ENCODE results near the gene RIMS1.

The RIMS1 gene

DNA sequence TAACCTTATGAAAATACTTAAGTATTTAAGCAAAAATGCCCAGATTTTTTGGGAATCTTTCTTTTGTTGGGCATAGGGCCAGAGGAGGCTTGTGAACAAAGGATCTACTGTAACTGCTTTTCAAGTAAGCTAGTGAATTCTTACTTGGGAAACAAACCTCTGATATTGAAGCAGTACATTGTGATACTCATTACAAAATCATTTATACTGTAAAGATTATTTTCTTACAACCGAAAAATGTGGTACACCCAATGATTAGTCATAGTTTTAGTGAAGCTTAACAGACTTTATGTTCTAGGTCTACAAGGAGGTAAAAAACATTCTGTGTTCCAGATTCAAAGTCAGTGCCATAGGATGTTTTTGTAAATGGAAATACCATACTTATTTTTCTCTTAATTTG lies 462.6 kb downstream of the RIMS1 start:
- no peak for DNase-seq (ENCODE audit: low read depth in 2 of 2)

DNA sequence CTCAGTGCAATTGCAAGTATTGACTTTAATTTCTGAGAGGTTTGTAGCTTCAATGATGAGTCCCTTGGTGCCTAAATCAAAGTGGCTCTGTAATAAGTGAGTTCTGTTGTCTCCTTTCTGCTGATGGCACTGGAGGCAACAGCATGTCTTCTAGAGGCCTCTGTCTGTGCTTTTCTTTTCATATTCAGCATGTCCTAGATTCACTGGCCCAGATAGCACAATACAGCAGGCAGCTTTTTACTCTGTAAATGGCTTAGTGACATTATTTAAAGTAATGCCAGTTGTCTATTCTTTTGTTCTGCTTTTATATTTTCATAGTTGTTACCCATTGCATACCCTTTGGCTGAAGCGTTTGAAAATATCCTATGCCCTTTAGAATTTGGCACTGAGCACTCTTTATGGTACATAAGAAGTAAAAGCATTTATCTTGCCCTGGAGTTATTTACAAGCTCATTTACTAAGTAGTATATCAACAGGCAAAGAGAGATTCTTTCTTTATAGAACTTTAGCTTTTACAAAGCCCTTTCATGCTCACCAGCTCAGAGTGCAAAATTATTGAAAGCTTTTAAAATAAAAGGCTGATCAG lies 464.0 kb downstream of the RIMS1 start:
- no peak for DNase-seq (ENCODE audit: low read depth in 2 of 2)

DNA sequence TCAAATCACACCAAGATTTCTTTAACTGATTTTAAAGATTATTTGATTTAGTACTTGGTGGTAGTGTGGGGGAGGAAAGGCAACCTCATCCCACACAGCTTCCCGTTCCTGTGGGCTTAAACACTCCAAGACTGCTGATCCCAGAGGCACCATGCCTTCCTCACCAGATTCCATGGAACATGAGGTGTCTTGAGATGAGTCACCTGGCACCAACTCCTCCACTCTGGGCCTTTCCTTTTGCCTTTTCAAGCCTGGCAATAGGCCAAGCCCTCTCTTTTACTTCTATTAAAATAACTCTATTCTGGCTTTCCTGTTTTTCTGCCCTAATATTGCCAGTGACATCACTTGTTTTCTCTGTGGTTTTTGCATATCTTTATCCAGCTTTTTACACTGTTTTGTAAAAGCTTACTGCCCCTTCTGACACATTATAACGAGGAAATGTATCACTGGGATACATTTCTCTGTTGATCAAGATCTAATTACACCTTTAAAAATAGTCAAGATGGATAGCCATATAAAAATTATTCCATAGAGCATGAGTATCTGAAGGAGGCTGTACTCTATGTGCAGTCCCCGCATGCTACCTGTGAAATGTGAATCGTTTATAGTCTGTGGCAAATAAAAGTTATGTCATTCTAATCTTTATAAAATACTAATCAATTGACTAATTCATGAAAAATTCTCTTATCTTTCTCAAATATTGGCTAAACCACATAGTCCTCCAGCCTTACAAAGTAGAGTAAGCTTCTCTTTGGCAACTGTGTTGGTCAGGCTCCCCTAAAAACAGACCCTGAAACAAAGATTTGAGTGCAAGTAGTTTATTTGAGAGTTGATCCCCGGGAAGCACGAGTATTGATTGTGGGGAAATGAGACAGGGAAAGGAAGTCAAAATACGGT lies 477.7 kb downstream of the RIMS1 start:
- DNase-seq (ENCODE audit: low read depth in 2 of 2): no peak

DNA sequence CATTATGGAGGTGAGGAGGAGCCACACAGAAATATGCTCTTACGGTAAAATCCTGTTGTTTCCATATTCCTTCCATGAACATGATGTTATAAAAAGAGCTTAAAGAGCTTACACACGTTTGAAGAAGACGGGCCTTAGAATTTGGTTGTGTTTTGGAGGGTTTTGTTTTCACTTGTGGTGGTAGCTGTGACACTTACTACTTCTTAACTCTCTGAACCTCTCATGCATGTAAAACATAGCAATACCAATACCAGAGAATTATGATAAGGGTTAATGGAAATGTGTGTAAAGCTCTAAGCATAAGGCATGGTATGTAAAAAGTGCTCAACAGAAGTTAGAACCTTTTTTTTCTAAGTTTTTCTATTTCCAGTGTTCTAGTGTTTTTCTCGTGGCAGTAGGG lies 479.4 kb downstream of the RIMS1 start:
- no peak for DNase-seq (ENCODE audit: low read depth in 2 of 2)

DNA sequence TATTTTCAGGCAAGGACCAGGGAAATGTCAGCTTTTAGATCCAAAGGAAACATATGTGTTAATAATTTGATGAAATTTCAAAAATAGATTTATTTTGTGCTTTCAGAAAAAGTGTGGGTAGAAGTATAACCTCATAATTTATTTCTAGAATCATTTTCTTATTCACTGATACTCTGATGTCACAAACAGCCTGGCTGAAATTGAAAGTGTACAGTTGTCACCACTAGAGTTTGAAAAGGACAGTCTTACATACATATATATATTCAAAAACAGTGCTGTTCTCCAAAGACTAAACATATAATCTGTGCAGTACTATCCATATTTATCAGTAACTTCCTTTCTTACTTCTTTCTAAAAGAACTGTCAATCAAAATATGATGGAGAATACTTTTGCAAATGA lies 481.1 kb downstream of the RIMS1 start:
- DNase-seq (ENCODE audit: low read depth in 2 of 2): no peak

DNA sequence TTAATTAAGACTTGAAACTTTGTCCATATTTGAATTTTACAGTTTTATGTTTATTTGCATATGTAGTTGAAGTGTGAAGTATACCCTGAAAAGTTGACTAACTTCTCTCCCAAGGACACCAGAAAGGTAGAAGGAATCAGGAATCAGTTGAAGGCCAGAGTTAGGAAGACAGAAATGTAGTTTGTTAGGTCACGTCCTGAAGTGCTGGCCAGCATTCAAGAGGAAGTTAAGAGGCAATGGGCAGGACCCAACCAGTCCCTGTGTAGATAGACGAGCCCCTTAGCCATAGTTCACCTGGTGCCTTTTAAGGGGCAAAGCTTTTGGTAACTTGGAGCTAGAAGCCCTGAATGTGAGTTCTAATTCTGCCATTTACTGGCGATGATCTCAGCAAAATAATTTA lies 485.1 kb downstream of the RIMS1 start:
- DNase-seq (ENCODE audit: low read depth in 2 of 2): no peak

DNA sequence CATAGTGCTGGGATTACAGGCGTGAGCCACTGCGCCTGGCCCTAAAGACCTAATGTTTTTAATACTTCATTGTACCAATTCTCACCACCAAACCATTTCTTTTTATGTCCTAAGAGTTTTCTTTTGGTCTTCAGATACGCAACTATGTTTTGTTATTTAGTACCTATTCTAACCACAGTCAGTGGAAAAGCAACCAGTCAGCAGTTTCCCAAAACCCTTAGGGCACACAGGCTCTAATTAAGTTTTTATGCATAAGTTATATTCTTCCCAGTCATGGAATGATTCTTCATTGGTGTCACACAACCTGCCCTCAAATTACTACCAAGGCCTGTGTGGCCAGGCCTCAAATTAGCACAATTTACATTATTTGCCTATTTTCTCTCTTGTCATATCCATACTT lies 487.8 kb downstream of the RIMS1 start:
- DNase-seq (ENCODE audit: low read depth in 2 of 2): no peak

DNA sequence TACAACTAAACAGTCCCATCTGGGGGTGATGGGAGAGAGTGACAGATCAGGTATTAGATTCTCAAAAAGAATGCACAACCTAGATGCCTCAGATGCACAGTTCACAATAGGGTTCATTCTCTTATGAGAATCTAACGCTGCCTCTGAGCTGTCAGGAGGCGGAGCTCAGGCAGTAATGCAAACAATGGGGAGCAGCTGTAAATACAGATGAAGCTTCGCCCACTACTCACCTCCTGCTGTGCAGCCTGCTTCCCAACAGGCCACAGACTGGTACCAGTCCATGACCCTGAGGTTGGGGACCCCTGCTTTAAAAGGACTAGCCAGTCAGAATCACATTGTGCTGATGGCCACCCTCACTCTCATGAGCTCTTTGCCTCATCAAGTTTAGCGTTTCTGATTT lies 488.5 kb downstream of the RIMS1 start:
- no peak for DNase-seq (ENCODE audit: low read depth in 2 of 2)

DNA sequence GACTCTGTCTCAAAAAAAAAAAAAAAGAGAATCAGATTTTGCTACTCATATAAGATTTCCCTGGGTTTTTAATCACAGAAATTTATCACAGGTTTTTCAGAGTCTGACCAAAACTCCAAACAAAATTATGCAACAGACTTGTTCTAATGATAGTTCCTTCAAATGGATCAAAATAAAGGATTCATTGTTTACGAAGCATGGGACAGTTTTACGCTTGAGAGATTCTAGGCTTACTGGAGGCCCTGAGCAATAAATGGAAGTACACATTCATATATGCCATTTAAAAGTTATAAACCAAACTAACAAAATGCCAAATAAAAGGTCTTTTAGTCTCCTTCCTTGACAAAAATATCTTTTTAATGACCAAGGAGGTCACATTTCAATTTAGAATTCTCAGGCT lies 490.4 kb downstream of the RIMS1 start:
- DNase-seq (ENCODE audit: low read depth in 2 of 2): no peak

DNA sequence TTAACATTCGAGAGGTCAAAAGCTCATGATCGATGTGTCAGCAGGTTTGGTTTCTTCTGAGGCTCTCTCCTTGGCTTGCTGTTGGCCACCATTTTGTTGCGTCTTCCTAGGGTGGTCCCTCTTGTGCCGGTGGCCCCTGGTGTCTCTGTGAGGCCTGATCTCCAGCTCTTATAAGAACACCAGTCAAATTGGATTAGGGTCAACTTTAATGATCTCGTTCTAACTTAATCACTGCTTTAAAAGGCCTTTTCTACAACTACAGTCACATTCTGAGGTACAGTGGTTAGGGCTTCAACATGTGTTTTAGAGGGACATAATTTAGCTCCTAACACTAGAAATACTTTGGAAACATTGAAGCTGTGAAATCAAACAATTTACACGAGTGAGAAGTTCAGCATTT lies 494.7 kb downstream of the RIMS1 start:
- no peak for DNase-seq (ENCODE audit: low read depth in 2 of 2)

DNA sequence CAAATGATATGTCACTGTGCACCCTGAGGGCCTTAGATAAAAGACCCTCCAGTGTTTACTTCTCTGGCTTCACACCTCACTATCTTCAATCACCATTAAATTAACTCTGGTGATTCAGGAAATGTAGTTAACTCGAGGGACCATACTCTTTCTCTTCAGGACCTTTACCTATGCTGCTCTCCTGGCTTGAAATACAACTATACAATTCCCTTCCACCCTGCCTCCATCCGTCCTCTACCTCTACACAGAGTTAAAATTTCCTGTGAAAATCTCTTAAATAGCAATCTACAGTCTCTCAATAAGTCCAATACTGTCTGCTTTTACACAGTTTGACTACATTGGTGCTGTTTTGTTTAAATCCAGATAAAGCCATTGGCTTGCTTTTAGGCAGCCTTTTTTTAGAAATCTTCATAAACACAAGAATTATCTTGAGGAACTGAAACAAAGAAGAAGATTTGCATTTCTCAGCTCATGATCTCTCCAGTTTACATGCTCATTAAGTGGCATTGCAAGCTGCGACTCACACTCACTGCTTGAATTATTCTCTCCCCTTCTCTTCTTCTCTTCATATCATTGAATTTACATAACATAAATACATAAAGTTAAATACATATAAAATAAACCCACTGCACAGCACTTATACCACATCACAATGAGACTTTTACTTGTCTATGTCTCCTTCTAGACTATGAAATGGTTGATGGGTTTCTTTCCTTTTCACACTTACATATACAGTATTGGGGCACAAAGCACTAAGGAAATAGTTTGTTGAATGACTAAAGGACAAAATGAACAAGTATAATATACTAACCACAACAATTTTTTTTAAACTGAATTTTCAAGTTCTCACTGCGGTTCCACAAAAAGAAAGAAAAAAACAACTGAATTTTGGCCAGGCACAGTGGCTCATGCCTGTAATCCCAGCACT lies 496.5 kb downstream of the RIMS1 start:
- DNase-seq (ENCODE audit: low read depth in 2 of 2): no peak

DNA sequence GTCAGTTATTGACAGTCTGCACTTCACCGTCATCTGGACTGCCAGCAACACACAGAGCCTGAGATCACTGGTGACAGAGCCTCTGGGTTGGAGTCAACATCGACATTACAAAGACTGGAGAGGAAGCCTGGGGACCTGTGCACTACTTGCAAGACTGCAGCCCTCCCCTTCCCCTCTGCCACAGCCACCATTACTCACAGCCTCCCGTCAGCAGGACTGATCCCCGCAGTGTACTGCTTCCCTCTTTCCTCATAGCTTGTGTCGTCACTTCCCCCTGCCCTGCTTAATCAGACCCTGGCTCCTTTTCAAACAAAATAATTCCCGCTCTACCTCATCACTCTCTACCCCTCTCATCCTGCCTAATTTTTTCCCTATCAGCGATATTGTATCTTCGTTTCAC lies 500.0 kb downstream of the RIMS1 start:
- DNase-seq (ENCODE audit: low read depth in 2 of 2): no peak

DNA sequence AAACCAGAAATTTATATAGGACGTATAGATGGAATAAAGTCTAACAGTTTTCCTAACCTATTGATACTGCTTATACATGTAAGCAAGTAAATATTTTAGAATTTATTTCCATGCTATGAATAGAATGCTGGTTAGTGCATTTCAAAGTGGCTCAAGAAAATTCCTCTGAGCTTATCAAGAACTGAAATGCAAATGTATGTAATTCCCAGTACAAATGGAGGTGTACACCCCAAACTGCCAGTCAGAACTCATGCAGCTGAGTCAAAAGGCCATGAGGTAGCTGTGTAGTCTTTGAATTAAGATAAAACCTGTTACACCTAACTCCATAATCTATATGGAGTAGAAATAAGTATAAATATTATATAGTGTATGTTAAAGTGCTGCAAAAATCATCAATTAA lies 503.3 kb downstream of the RIMS1 start:
- DNase-seq (ENCODE audit: low read depth in 2 of 2): no peak

DNA sequence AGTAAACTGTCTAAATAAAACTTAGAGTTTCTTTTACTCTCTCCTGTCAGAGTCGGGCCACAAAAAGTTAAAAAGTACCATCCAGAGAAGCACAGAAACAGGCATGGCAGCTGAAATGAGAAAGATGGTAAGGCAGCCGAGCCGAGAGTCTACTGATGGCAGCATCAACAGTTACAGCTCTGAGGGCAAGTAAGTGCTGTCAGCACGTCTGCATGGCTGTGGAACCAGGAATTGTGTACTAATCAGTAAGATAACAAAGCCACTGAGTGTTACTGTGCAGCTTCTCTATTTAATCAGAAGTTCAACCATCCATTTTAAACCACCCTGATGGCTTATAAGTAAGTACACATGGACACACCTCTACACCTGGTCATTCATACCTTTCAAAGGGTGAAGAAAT lies 504.2 kb downstream of the RIMS1 start:
- no peak for DNase-seq (ENCODE audit: low read depth in 2 of 2)

DNA sequence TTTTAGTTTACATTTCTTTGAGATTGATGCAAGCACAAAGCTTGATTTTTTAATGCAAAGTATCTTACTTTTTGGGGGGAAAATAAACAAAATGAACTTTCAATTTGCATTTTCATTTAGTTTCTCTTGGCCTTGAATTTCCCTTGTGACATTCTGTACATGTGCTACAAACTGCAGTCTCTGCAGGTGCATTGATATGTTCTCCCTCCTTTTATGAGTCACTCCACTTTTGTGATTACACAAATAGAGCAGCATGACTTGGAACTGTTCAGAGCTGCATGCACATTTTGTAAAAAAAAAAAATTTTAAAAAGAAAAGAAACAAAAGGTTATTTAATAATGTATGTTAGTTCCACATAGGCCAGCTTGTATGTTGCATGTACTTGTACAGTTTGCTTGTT lies 515.5 kb downstream of the RIMS1 start:
- no peak for DNase-seq (ENCODE audit: low read depth in 2 of 2)

DNA sequence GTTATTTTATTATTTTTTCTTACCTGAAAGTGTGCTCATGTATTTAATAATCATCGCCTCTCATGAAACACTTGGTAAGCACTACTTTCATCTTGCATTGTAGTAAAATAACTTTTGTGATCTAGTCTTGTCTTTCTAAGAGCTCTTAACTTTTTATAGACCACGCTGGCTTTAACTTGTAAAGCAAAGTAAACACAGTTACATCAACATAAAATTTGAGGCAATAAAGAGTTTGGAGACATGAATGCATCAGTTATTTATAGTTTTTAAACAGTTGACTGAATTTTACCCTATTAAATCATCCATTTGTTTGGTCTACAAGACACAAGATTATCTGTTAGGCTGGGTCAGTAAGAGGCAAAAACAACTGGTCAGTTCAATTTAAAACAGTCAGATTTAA lies 517.1 kb downstream of the RIMS1 start:
- DNase-seq (ENCODE audit: low read depth in 2 of 2): no peak

DNA sequence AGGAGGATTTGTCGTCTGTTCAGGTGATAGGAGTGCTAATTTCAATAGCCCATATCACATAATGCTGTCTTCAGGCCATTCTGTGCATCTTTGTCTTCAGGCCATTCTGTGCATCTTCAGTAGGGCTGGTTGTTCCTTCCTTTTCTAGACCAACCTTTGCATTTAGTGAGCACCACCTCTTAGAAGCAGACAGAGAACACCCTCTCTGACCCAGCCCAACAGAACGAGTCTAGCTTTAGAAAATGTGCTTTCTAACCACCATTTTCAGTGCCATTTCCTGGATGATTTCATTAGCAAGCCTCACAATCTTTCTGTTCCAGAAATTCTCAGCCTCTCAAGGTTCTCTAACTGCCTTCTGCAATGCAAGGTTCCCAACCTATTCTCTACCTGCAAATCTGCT lies 520.2 kb downstream of the RIMS1 start:
- DNase-seq (ENCODE audit: low read depth in 2 of 2): no peak

DNA sequence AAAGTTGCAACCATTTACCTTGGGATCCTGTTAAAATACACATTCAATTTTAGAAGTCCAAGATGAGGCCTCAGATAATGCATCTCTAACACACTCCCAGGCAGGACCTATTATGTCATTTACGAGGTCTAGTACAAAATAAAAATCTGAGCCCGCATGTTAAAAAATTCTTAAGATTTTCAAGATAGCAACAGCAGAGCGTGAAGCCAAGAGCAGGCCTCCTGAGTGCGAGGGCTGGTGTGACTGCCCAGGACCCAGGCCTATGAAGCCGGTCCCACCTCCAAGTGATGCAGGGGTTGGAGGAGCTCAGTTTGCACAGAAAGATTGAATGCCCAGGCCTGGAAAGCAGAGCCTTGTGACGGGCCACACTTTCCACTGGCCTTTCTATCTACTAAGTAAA lies 524.4 kb downstream of the RIMS1 start:
- no peak for DNase-seq (ENCODE audit: low read depth in 2 of 2)

DNA sequence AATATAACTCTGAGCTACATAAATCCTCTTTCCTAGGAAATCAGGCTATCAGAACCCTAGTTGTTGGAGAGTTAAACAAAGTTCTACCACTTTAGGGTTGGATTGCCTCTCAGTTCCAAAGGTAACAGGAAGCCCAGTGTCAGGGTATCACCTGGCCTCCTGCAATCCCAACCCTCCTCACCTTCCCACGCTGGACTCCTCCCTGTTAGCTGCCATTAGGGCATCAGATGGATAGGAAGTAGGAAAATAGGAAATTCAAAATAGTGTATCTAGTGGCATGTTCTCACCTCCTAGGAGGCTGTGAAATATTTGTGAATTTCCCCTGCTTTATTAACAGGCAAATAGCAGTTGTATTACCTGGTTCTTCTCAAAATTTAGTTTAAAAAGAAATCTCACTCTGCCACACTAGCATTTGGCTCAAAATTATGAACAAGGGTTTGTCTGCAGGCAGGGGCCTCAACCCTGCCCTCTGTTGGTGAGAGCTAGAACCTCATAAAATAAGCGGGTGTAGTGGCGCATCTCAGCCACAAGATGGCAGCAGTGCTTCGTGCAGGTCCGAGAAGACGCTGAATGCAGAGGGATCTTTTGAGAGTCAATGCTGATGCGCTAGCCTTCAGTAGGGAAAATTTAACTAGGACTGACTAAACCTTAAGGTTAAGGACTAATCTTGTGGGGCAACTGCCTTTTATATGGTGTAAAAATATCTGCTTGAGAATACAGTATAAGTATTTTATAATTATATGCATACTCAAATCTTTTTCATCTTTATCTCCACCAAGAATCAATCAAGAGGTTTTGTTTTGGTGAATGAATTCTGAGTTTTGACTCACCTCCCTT lies 525.7 kb downstream of the RIMS1 start:
- DNase-seq (ENCODE audit: low read depth in 2 of 2): peak; percentile 34 to 55

DNA sequence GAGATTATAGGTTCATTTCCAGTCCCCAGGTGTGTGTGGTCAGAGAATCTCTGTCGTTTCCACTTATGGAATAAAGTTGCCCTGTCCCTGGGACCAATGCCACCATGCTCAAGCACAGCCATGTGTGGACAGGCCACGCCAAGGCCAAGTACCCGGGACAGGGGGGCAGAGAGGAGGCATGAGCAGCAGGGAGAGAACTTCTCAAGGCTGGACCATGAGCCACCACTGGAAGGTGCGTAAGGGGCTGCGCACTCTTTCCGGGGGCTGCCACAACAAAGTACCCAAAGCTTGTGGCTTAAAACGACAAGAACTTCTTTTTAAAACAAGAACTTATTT lies 526.3 kb downstream of the RIMS1 start:
- DNase-seq (ENCODE audit: low read depth in 2 of 2): no peak

DNA sequence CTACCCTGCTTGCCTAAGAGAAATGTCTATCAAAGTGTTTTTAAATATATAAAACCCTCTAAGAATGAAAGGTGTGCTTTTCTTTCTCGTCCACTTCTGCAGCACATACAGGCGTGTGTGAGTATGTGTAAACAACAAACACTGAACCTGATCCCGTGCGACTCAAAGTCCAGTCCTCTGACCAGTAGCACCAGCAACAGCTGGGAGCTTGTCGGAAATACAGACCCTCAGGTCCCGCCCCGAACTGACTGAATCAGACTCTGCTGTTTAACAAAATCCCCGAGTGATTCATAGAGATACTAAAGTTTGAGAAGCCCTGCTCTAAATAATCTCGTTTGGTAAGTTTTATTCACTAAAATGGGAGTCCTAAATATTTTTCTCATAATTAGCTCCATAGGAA lies 527.5 kb downstream of the RIMS1 start:
- DNase-seq (ENCODE audit: low read depth in 2 of 2): no peak

DNA sequence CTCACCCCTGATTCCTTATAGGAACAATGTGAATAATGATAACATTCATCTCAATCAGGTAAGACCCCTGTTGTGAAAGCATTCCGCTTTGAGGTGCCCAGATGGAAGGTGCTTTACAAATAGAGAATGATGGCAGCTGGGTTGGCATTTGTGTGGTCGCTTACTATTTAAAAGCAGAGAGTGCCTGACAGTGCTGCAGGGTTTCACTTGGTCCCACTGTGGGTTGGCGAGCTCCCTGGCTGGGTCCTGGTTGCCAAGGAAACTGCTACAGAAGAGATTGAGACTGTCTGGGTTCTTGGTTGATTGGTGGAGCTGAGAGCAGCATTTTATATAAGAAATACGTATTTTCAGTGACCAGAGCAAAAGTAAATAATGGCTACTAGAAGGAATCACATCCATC lies 528.3 kb downstream of the RIMS1 start:
- DNase-seq (ENCODE audit: low read depth in 2 of 2): no peak
